ENCODE results near the gene E2F3. TPM values are rescaled to one million over a fixed set of nuclear protein-coding genes. Genes with fewer than 3 reads are reported as not detected.

Gene E2F3
- total RNA-seq (2022) (18.5 and 18.7 TPM in 2 replicates), Bru-seq, nascent RNA (percentile 89 among the genes with signal in this experiment), BruChase-seq, experiment 1, labeled RNA remaining after a 6-hour chase (percentile 75 among the genes with signal in this experiment), BruChase-seq, experiment 2, labeled RNA remaining after a 2-hour chase (percentile 87 among the genes with signal in this experiment)
- long read RNA-seq, full-length matches to known transcripts: 1 of 20 reads
- long read RNA-seq, partial matches to known transcripts: 1 of 20 reads
- long read RNA-seq, other reads (novel, unspliced or antisense): 18 of 20 reads

DNA sequence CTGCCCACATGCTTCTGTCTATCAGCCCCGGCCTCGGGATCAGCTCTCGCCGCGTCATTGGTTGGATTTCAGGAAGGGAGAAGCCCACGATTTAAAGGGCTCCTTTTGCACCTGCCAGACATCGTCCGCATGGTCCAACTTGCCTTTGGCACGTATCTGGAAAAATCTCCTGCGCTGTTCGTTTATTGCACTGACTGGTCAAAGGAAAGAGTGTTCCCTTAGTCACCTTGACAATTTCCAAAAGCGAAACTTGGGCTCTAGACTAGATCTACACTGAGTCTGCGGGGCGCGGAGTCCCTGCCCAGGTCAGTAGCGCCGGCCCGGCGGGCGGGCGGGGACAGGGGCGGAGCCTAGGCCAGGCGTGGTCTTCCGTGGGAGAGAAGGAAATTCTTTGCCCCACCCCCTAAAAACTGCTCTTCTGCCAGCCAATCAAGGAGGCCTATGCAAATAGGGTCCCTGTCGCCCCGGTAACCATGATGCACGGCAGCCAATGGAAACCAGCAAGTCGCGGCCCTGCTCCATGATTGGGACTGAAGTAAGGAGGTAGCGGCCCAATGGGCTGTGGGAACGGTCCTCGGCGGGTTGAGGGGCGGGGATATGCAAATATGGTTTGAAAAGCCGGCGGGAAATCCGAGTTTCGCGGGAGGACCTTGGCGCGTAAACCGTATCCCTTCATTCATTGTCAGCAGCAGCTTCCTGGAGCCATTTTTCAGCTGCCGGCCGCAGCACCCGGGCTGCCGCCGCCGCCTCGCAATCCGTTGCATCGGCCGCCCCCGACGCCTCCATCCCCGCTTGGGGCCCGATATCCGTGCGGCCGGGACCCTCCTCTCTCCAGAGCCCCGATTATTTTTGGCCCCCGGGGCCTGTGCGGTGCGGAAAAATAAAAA is at the start of gene E2F3:
Gene E2F3, plus strand, starts transcription at position 675 of the 887 bp plus-strand sequence. CDS start 354 bp downstream, outside the sequence.
- Mint-ChIP-seq H3K27ac (ENCODE audit: low read depth, unreplicated experiment) (peak within 1 kb of the TSS; percentile 91), H3K9me3 (ENCODE audit: unreplicated experiment) (no peaks in the 10 kb centered on the region), H3K4me3 (ENCODE audit: unreplicated experiment) (peak within 1 kb of the TSS; percentile 98), H3K36me3 (ENCODE audit: insufficient read depth, unreplicated experiment) (peaks cover 18% of the 10 kb centered on the region), H3K4me1 (ENCODE audit: insufficient read depth, unreplicated experiment) (peaks cover 8% of the 10 kb centered on the region), H3K27me3 (ENCODE audit: insufficient read depth, unreplicated experiment) (no peaks in the 10 kb centered on the region)
- TF ChIP-seq, protein P1, sequence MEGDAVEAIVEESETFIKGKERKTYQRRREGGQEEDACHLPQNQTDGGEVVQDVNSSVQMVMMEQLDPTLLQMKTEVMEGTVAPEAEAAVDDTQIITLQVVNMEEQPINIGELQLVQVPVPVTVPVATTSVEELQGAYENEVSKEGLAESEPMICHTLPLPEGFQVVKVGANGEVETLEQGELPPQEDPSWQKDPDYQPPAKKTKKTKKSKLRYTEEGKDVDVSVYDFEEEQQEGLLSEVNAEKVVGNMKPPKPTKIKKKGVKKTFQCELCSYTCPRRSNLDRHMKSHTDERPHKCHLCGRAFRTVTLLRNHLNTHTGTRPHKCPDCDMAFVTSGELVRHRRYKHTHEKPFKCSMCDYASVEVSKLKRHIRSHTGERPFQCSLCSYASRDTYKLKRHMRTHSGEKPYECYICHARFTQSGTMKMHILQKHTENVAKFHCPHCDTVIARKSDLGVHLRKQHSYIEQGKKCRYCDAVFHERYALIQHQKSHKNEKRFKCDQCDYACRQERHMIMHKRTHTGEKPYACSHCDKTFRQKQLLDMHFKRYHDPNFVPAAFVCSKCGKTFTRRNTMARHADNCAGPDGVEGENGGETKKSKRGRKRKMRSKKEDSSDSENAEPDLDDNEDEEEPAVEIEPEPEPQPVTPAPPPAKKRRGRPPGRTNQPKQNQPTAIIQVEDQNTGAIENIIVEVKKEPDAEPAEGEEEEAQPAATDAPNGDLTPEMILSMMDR (IDR thresholded peaks at IDR 0.05; ENCODE audit: unreplicated experiment): no peak
- peak; percentile 100 for DNase-seq (ENCODE audit: unreplicated experiment)
- POLR2A ChIA-PET: interaction anchor here (0.6 to 2.6 kb wide), 14 partner anchors 10 to 418 kb away, joined by 3 to 13 read pairs (median 4); partner anchors contain the start of gene CDKAL1
- BruUV-seq (replicated peaks): no TSS peak
- CTCF ChIA-PET: interaction anchor here (1.1 to 3.2 kb wide), 3 partner anchors 109 to 130 kb away, joined by 3 to 22 read pairs (median 6); no protein-coding TSS in a partner anchor
- intact Hi-C loops (cut with micrococcal nuclease): loop anchor here (2.0 to 5.0 kb wide), 3 partner anchors 111 to 309 kb away; partner anchors contain the start of gene MBOAT1

DNA sequence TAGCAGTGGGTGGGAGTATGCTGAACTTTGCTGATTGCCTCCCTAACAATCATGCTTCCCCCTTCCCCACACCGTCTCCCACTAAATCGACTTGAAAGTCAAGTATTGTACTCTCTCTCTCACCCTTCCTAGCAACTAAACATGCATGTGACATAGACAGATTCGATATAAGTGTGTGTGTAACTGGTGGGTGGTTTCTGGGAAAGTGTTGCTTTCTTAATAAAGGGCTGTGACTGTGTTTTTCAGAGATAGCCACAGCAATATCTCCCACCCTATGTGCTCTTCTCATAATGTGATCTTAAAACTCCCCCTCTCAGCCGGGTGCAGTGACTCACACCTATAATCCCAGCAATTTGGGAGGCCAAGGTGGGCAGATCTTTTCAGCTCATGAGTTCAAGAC is 49.3 kb upstream of the E2F3 start:
- BruUV-seq (replicated peaks): no TSS peak
- no peak overlapping the region for H3K27ac Mint-ChIP-seq (ENCODE audit: low read depth, unreplicated experiment)
- TF ChIP-seq, protein P1 (IDR thresholded peaks at IDR 0.05; ENCODE audit: unreplicated experiment): no peak

GRCh38 chr6:20353134-20353533 is 48.5 kb upstream of the E2F3 start:
- TF ChIP-seq, protein P1 (IDR thresholded peaks at IDR 0.05; ENCODE audit: unreplicated experiment): no peak
- intact Hi-C loops (cut with micrococcal nuclease): no loop called here
- DNase-seq (ENCODE audit: unreplicated experiment): no peak
- CTCF ChIA-PET: interaction anchor here (0.7 kb wide), 1 partner anchor 562 kb away, joined by 3 read pairs; no protein-coding TSS in a partner anchor
- no peak overlapping the region for H3K4me3 Mint-ChIP-seq (ENCODE audit: unreplicated experiment)
- H3K36me3 Mint-ChIP-seq (ENCODE audit: insufficient read depth, unreplicated experiment): no peaks in the 10 kb centered on the region
- H3K9me3 Mint-ChIP-seq (ENCODE audit: unreplicated experiment): no peaks in the 10 kb centered on the region
- H3K27me3 Mint-ChIP-seq (ENCODE audit: insufficient read depth, unreplicated experiment): no peaks in the 10 kb centered on the region
- BruUV-seq (replicated peaks): no TSS peak
- no peaks in the 10 kb centered on the region for H3K4me1 Mint-ChIP-seq (ENCODE audit: insufficient read depth, unreplicated experiment)
- POLR2A ChIA-PET: no interaction called here
- H3K27ac Mint-ChIP-seq (ENCODE audit: low read depth, unreplicated experiment): no peak overlapping the region

More for the DNA sequence above, 49.3 kb upstream of the E2F3 start:
- intact Hi-C loops (cut with micrococcal nuclease): no loop called here
- Mint-ChIP-seq H3K36me3 (ENCODE audit: insufficient read depth, unreplicated experiment) (no peaks in the 10 kb centered on the region), H3K4me3 (ENCODE audit: unreplicated experiment) (no peak overlapping the region), H3K4me1 (ENCODE audit: insufficient read depth, unreplicated experiment) (no peaks in the 10 kb centered on the region), H3K27me3 (ENCODE audit: insufficient read depth, unreplicated experiment) (no peaks in the 10 kb centered on the region), H3K9me3 (ENCODE audit: unreplicated experiment) (no peaks in the 10 kb centered on the region)
- DNase-seq (ENCODE audit: unreplicated experiment): no peak
- CTCF ChIA-PET: interaction anchor here (0.7 kb wide), 1 partner anchor 397 kb away, joined by 3 read pairs; no protein-coding TSS in a partner anchor
- POLR2A ChIA-PET: no interaction called here

GRCh38 chr6:20354366-20354765 is 47.3 kb upstream of the E2F3 start:
- Mint-ChIP-seq H3K27me3 (ENCODE audit: insufficient read depth, unreplicated experiment) (no peaks in the 10 kb centered on the region), H3K4me1 (ENCODE audit: insufficient read depth, unreplicated experiment) (no peaks in the 10 kb centered on the region), H3K9me3 (ENCODE audit: unreplicated experiment) (no peaks in the 10 kb centered on the region), H3K36me3 (ENCODE audit: insufficient read depth, unreplicated experiment) (no peaks in the 10 kb centered on the region), H3K27ac (ENCODE audit: low read depth, unreplicated experiment) (no peak overlapping the region), H3K4me3 (ENCODE audit: unreplicated experiment) (no peak overlapping the region)
- ChIA-PET CTCF (no interaction called here), POLR2A (no interaction called here)
- BruUV-seq (replicated peaks): no TSS peak
- no peak for DNase-seq (ENCODE audit: unreplicated experiment)
- TF ChIP-seq, protein P1 (IDR thresholded peaks at IDR 0.05; ENCODE audit: unreplicated experiment): no peak
- intact Hi-C loops (cut with micrococcal nuclease): no loop called here

Measured in MCF 10A (cell line).